ENCODE measurements around the gene GUCY1B1.

GRCh38 chr4:155853189-155853588 lies 94.4 kb downstream of the GUCY1B1 start:
- TF ChIP-seq CTCF (IDR thresholded peaks at IDR 0.05; ENCODE audit: borderline replicate concordance, extremely low read depth, low read length, poor library complexity, severe bottlenecking) (no peak), EZH2 (IDR thresholded peaks at IDR 0.05; ENCODE audit: borderline replicate concordance, low read depth, low read length, severe bottlenecking) (no peak)
